Measurements from ENCODE around the gene IQCE.

DNA sequence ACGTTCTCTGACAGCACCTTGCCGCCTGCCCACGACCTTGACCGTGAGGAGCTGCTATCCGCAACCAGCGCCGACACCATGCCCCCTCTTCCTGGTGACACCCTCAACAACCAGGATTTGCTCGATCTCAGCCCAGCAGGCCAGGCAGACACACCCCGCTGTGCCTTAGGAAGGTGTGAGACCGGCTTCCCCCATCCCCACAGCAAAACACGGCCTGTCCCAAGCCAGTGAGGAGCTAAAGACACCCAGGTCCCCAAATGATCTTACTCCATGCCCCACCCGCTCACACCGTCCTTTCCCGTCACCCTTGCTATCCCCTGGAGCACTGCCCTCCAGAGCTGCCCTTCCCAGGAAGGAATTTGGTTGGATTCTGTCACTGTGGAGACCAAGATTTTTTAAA, 51.7 kb downstream of the IQCE start:
- no peak for TF ChIP-seq SREBF2 (IDR thresholded peaks at IDR 0.05; ENCODE audit: low read length)
- no peak for TF ChIP-seq RUNX3 (IDR thresholded peaks at IDR 0.05; ENCODE audit: low read length)
- no peak for TF ChIP-seq ZNF24 (IDR thresholded peaks at IDR 0.05)
- TF ChIP-seq, protein P1, sequence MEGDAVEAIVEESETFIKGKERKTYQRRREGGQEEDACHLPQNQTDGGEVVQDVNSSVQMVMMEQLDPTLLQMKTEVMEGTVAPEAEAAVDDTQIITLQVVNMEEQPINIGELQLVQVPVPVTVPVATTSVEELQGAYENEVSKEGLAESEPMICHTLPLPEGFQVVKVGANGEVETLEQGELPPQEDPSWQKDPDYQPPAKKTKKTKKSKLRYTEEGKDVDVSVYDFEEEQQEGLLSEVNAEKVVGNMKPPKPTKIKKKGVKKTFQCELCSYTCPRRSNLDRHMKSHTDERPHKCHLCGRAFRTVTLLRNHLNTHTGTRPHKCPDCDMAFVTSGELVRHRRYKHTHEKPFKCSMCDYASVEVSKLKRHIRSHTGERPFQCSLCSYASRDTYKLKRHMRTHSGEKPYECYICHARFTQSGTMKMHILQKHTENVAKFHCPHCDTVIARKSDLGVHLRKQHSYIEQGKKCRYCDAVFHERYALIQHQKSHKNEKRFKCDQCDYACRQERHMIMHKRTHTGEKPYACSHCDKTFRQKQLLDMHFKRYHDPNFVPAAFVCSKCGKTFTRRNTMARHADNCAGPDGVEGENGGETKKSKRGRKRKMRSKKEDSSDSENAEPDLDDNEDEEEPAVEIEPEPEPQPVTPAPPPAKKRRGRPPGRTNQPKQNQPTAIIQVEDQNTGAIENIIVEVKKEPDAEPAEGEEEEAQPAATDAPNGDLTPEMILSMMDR (IDR thresholded peaks at IDR 0.05 in 2 of 3, conservative IDR thresholded peaks at IDR 0.05 in 1 of 3; ENCODE audit: control insufficient read depth in 2 of 3, extremely low read depth in 1 of 3, insufficient read depth in 1 of 3, low read depth in 3 of 3, low read length in 3 of 3): no peak
- no peak for TF ChIP-seq SMAD5 (IDR thresholded peaks at IDR 0.05; ENCODE audit: low read depth)
- no peak for TF ChIP-seq FOXK2 (IDR thresholded peaks at IDR 0.05)
- no peak for TF ChIP-seq POLR2AphosphoS5 (IDR thresholded peaks at IDR 0.05; ENCODE audit: low read length)
- TF ChIP-seq, protein P2, sequence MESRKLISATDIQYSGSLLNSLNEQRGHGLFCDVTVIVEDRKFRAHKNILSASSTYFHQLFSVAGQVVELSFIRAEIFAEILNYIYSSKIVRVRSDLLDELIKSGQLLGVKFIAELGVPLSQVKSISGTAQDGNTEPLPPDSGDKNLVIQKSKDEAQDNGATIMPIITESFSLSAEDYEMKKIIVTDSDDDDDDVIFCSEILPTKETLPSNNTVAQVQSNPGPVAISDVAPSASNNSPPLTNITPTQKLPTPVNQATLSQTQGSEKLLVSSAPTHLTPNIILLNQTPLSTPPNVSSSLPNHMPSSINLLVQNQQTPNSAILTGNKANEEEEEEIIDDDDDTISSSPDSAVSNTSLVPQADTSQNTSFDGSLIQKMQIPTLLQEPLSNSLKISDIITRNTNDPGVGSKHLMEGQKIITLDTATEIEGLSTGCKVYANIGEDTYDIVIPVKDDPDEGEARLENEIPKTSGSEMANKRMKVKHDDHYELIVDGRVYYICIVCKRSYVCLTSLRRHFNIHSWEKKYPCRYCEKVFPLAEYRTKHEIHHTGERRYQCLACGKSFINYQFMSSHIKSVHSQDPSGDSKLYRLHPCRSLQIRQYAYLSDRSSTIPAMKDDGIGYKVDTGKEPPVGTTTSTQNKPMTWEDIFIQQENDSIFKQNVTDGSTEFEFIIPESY (IDR thresholded peaks at IDR 0.05): no peak
- TF ChIP-seq SRF (IDR thresholded peaks at IDR 0.05; ENCODE audit: low read depth in 2 of 2, low read length in 2 of 2): no peak
